Lung (tissue), 12 donors: ENCODE results near the gene MOGAT1. TPM values are rescaled to one million over a fixed set of nuclear protein-coding genes. Genes with fewer than 3 reads are reported as not detected.

ENCODE experiments used
- ATAC-seq: fragments of 200-7000 bp; cut with Tn5 transposase; one replicate; pipeline ENCODE4 v1.9.1; 2020; ENCODE audit warnings: moderate number of reproducible peaks; ENCODE audit not compliant: insufficient read depth, low FRiP score
- DNase-seq, 3 donors: peaks; one replicate each; pipeline ENCODE4 v3.0.0-alpha.2; 2013 to 2017
- H3K27ac ChIP-seq, 2 donors: one replicate each; pipeline ENCODE4 v1.5.1; 2013; ENCODE audit warnings: mild to moderate bottlenecking in 2 of 2, moderate library complexity in 2 of 2, control low read depth in 1 of 2, inconsistent platforms in 1 of 2, low read depth in 1 of 2, low read length in 1 of 2
- H3K27me3 ChIP-seq, 3 donors: one replicate each; pipeline ENCODE4 v1.5.1; 2013; ENCODE audit warnings: low read length in 2 of 3; ENCODE audit not compliant: control insufficient read depth in 3 of 3, insufficient read depth in 3 of 3
- H3K36me3 ChIP-seq, 4 donors: one replicate each; pipeline ENCODE4 v1.5.1; 2013; ENCODE audit warnings: low read length in 4 of 4, mild to moderate bottlenecking in 1 of 4, moderate library complexity in 1 of 4; ENCODE audit not compliant: control insufficient read depth in 4 of 4, insufficient read depth in 4 of 4
- H3K4me1 ChIP-seq, 5 donors: one replicate each; pipeline ENCODE4 v1.5.1; 2013; ENCODE audit warnings: low read length in 5 of 5, mild to moderate bottlenecking in 2 of 5, moderate library complexity in 1 of 5; ENCODE audit not compliant: control insufficient read depth in 5 of 5, insufficient read depth in 5 of 5
- H3K4me3 ChIP-seq: one replicate; pipeline ENCODE4 v1.5.1; 2013; ENCODE audit warnings: mild to moderate bottlenecking, control low read depth, moderate library complexity
- H3K9ac ChIP-seq, 2 donors: one replicate each; pipeline ENCODE4 v1.5.1; 2013; ENCODE audit warnings: low read length in 2 of 2, control low read depth in 1 of 2; ENCODE audit not compliant: insufficient read depth in 1 of 2
- H3K9me3 ChIP-seq, 4 donors: one replicate each; pipeline ENCODE4 v1.5.1; 2013; ENCODE audit warnings: low read length in 3 of 4, mild to moderate bottlenecking in 1 of 4, moderate library complexity in 1 of 4; ENCODE audit not compliant: control insufficient read depth in 4 of 4, insufficient read depth in 3 of 4
- WGBS, 2 donors: extraction: QIAGEN DNeasy Blood & Tissue Kit; methylation state at CpG; one replicate each; pipeline ENCODE4 v1.1.7; 2013; 5-methylcytosine and 5-hydroxymethylcytosine counted together
- polyA plus RNA-seq, 2 donors: library from polyadenylated mRNA; stranded (reverse); fragments of 200-250 nt; gene quantifications; one replicate each; pipeline ENCODE4 v1.2.1, GENCODE V29; 2013
- total RNA-seq, 2 donors: library from RNA; depleted of rRNA in 1 of 2; stranded (reverse); fragments of >200 nt in 1 of 2; gene quantifications; one replicate each; pipeline ENCODE4 v1.2.1, GENCODE V29; 2014 to 2021
- TF ChIP-seq, protein P1 (sequence below): IDR thresholded peaks from 2 replicates; pipeline ENCODE4 v1.5.1; 2012; ENCODE audit warnings: mild to moderate bottlenecking; ENCODE audit errors: control extremely low read depth, extremely low read depth
- donor health status: control.
- donor health status: control.
- donor health status: Bipolar disorder and iron deficiency.
- donor health status: healthy.
- donor health status: DM: yes; HTN: yes; CAD: no.

The MOGAT1 gene
- total and polyA plus RNA-seq, 4 donors, result 0.08 to 1.7 (median 0.18) TPM; not detected in 1

DNA sequence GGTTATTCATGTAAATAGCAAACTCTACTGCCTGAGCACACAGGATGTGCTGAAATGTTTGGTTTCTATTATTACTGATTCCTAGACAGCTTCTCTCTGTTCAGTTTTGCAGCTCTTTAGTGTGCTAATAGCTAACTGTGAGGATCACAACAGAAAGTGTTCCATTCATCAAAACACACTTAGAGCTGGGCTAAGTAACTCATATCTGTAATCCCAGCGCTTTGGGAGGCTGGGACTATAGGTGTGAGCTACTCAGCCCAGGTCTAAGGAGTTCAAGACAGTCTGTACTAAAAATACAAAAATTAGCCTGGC is 63.2 kb downstream of the MOGAT1 start:
- Histone ChIP-seq H3K4me1 (peaks cover 0 to 32% (median 25%) of the 10 kb centered on the region in 5 donors), H3K27ac (no peak overlapping the region), H3K9ac (no peak overlapping the region), H3K9me3 (no peaks in the 10 kb centered on the region), H3K4me3 (no peak overlapping the region), H3K36me3 (no peaks in the 10 kb centered on the region), H3K27me3 (no peaks in the 10 kb centered on the region)
- DNase-seq (no peak), ATAC-seq (no peak)
- TF ChIP-seq, protein P1, sequence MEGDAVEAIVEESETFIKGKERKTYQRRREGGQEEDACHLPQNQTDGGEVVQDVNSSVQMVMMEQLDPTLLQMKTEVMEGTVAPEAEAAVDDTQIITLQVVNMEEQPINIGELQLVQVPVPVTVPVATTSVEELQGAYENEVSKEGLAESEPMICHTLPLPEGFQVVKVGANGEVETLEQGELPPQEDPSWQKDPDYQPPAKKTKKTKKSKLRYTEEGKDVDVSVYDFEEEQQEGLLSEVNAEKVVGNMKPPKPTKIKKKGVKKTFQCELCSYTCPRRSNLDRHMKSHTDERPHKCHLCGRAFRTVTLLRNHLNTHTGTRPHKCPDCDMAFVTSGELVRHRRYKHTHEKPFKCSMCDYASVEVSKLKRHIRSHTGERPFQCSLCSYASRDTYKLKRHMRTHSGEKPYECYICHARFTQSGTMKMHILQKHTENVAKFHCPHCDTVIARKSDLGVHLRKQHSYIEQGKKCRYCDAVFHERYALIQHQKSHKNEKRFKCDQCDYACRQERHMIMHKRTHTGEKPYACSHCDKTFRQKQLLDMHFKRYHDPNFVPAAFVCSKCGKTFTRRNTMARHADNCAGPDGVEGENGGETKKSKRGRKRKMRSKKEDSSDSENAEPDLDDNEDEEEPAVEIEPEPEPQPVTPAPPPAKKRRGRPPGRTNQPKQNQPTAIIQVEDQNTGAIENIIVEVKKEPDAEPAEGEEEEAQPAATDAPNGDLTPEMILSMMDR, result no peak
- 87 to 88% methylated on average over 1 of the region's 1 CpG for WGBS, 2 donors

DNA sequence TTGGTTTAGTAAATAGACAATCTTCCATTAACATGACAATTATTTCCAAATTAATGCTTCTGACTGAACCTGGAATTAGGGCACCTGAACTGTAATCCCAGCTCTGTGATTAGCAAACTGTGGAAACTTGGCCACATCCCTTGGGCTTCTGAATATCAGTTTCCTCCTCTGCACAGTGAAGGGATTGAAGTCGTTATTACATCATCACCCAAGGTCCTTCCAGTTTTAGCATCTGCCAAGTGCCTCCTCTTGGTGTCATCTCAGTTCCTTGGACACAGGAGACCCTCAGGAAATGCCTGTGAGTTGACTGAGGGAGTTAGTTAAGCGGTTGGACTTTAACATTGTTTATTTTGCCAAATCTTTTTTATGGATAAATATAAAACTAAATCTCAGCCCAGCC is 64.8 kb downstream of the MOGAT1 start:
- ATAC-seq (no peak), DNase-seq (peak in 1 of 3 donors; percentile 66)
- Histone ChIP-seq H3K9me3 (no peaks in the 10 kb centered on the region), H3K27ac (no peak overlapping the region), H3K4me3 (no peak overlapping the region), H3K9ac (no peak overlapping the region), H3K27me3 (no peaks in the 10 kb centered on the region), H3K36me3 (no peaks in the 10 kb centered on the region), H3K4me1 (peaks cover 0 to 32% (median 16%) of the 10 kb centered on the region in 5 donors)
- 45 to 48% methylated on average over 2 of the region's 2 CpGs for WGBS, 2 donors
- TF ChIP-seq, protein P1, result no peak

DNA sequence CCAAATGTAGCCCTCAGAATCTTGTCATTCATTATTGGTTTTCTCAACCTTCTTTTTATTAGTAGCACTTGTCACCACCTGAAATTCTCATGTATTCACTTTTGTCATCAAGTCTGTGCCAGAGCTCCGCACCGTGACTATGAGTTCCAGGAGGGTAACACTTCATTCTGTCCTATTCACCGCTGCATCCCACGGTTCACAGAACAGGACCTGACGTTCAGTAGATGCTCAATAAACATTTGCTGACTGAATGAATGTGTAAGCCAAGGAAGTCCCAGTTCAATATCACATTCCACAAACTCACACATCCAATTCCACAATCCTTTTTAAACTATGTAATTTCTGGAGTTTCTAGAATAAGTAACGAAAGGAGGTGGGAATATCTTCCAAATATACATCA is 65.5 kb downstream of the MOGAT1 start:
- Histone ChIP-seq H3K36me3 (no peaks in the 10 kb centered on the region), H3K9ac (no peak overlapping the region), H3K27me3 (no peaks in the 10 kb centered on the region), H3K9me3 (no peaks in the 10 kb centered on the region), H3K4me3 (no peak overlapping the region), H3K27ac (no peak overlapping the region), H3K4me1 (peaks cover 0 to 32% (median 13%) of the 10 kb centered on the region in 5 donors)
- ATAC-seq (no peak), DNase-seq (no peak)
- TF ChIP-seq, protein P1, result no peak
- 80 to 88% methylated on average over 6 of the region's 6 CpGs for WGBS, 2 donors

DNA sequence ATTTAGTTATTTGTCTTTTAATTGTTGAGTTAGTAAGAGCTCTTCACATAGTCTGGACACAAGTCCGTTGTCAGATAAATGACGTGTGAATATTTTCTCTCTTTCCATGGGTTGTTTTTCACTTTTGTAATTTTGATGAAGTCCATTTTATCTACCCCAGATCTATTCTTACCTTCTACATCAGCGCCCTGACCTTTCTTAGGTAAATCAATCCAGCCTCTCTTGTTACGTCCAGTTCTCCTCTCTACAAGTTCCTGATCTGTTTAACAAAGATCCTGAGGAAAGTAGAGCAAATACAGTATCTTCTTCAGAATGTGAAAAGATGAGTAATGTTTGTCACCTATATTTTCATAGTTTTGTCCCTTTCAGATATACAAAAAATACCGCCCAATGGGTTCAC is 66.9 kb downstream of the MOGAT1 start:
- Histone ChIP-seq H3K27ac (no peak overlapping the region), H3K4me1 (peaks cover 2 to 26% (median 14%) of the 10 kb centered on the region in 5 donors), H3K4me3 (no peak overlapping the region), H3K27me3 (no peaks in the 10 kb centered on the region), H3K9ac (no peak overlapping the region), H3K36me3 (no peaks in the 10 kb centered on the region), H3K9me3 (no peaks in the 10 kb centered on the region)
- 95% methylated on average over 5 of the region's 5 CpGs for WGBS, 2 donors
- ATAC-seq, result no peak
- no peak for DNase-seq
- TF ChIP-seq, protein P1, result no peak
